Smooth muscle cell of the pulmonary artery (primary cell): ENCODE measurements around the gene KRT13. TPM values are rescaled to one million over a fixed set of nuclear protein-coding genes. Genes with fewer than 3 reads are reported as not detected.

Experiments
- total RNA-seq: library from RNA; depleted of rRNA; stranded (reverse); fragments of >200 nt; gene quantifications from 2 replicates; pipeline ENCODE4 v1.2.3, GENCODE V29; 2014

Gene KRT13
- total RNA-seq = not detected in 2 replicates

DNA sequence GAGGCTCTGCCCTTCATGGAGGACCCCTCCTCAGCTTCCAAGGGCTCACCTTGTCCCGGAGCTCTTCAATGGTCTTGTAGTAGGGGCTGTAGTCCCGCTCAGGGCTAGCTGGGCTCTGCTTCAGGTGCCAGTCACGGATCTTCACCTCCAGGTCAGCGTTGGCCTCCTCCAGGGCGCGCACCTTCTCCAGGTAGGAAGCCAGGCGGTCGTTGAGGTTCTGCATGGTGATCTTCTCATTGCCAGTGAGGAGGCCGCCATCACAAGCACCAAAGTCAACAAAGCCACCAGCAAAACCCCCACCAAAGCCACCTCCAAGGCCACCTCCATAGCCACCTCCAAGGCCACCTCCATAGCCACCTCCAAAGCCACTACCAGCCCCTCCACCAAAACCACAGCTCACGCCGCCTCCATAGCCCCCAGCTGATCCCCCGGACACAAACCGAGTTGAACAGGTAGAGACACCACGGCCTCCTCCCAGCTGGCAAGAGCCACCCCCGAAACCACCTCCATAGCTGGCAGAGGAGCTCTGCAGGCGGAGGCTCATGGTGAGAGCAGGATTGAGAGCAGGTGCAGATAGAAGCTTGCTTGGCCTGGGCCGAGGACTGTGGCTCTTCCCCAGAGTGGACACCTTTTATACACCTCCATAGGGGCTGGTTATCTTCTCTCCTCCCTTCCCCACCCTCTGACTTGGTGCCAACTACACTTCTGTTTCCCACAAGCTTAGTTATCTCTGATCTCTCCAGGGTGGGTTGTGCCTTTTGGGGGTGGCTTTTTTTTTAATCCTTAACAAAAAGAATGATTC is at the start of gene KRT13:
Gene KRT13, minus strand, starts transcription at position 606 of the 802 bp plus-strand sequence. Its CDS starts 62 bp downstream, at position 544.

DNA sequence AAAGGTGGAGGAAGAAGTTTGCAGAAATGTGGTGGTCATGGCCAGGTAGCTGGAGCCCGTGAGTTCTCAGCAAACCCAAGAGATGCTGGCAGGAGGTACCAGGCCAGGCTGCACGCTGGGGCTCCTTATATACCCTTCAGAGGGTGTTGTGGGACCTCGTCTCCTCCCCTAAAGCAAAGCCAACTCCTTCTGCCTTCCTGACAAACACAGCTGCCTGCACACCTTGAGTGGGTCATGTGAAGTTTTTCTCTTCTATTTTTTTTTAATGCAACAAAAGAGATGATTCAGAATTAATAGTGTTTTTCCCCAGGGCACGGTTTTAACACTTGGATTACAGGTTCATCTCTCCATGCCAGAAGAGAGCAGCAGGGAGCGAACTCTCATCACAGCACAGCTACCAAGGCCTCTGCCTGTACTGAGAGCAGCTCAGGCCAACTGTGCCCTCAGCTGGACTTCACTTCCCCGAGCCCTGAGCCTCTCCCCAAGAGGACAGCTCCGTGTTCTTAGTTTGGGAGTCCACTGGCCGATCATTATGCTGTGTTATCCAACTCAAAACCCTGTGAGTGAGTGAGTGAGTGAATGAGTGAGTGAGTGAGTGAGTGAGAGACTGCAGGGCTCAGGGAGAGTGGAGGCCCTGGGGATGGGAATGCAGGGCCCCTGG is 13.5 kb upstream of the KRT13 start, which contains the start of gene KRT15:
Gene KRT15, minus strand, starts transcription at position 102 of the 661 bp plus-strand sequence. Its CDS starts 63 bp downstream, at position 39.

DNA sequence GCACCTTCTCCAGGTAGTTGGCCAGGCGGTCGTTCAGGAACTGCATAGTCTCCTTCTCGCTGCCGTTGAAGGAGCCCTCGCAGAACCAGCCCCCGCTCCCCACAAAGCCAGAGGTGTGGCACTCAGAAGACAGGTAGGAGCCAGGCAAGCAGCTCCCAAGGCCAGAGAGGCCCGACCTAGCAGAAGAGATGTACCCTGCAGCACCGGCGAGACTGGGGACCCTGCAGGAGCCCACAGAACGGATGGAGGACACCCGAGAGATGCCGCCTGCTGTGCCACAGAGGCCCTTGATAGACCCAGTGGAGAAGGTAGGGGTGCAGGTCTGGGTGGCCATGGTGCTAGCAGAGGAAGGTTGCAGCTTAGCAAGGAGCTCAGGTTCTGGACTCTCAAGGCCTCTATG is 15.9 kb downstream of the KRT13 start, which contains the start of gene KRT36:
Gene KRT36, minus strand, starts transcription at position 380 of the 400 bp plus-strand sequence. Its CDS starts 46 bp downstream, at position 334.

DNA sequence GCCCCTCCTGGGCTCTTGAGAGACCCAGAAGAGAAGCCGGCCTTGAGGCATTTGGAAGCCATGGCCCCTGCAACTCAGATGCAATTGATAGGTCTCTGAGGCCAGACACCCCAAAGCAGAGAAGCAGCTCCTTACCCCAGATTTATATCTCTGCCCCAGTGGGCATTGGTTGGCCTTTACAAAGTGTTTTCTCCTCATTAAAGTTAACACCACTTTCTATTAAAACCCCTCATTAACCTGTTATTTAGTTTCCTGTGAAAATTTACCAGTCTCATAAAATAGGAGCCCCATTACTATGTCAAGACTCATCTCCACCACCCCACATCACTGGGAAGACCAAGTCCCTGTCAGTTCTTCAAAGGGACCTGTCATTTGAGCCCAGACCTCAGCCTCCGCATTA is 24.4 kb downstream of the KRT13 start, which contains the start of gene KRT35:
Gene KRT35, minus strand, starts transcription at position 116 of the 400 bp plus-strand sequence. Its CDS starts 54 bp downstream, at position 62.

DNA sequence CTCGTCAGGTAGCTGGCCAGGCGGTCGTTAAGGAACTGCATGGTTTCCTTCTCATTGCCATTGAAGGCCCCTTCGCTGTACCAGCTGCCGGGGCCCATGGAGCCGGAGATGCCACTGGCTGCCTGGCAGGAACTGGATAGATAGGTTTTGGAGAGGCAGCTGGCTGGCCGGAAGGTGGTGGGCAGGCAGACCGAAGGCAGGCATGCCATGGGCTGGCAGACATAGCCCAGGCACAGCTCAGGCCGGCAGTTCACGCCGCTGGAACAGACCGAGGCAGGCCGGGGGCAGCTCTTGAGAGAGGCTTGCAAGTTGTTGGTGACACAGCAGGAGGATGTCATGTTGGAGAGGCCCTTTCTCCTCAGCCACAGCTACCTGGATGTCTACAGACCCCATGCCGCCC is 38.4 kb downstream of the KRT13 start, which contains the start of gene KRT32:
Gene KRT32, minus strand, starts transcription at position 399 of the 400 bp plus-strand sequence. Its CDS starts 61 bp downstream, at position 338.

Other genes with a start within 250 kb of the KRT13 start
- not detected in 2 replicates for gene KRTAP9-6, start 240.2 kb downstream of the KRT13 start, total RNA-seq
- gene KRTAP9-7, start 229.9 kb downstream of the KRT13 start, total RNA-seq = not detected in 2 replicates
- not detected in 2 replicates for gene KRTAP29-1, start 202.8 kb downstream of the KRT13 start, total RNA-seq
- not detected in 2 replicates for gene KRTAP16-1, start 196.3 kb downstream of the KRT13 start, total RNA-seq
- gene KRTAP17-1, start 189.9 kb downstream of the KRT13 start, total RNA-seq = not detected in 2 replicates
- gene KRT33A, start 154.8 kb downstream of the KRT13 start, total RNA-seq = not detected in 2 replicates
- not detected in 2 replicates for gene KRT33B, start 135.8 kb downstream of the KRT13 start, total RNA-seq
- 0.20 and 0.46 TPM in 2 replicates for gene KRT34, start 123.3 kb downstream of the KRT13 start, total RNA-seq
- gene KRT31, start 108.0 kb downstream of the KRT13 start, total RNA-seq = not detected in 2 replicates
- not detected in 2 replicates for gene KRT37, start 81.0 kb downstream of the KRT13 start, total RNA-seq
- gene KRT38, start 64.6 kb downstream of the KRT13 start, total RNA-seq = under 0.01 and 0.13 TPM in 2 replicates
- 0.30 TPM in 1 of 2 replicates, not detected in the other for gene KRT32, start 38.2 kb downstream of the KRT13 start, total RNA-seq
- not detected in 2 replicates for gene KRT35, start 24.5 kb downstream of the KRT13 start, total RNA-seq
- gene KRT36, start 15.7 kb downstream of the KRT13 start, total RNA-seq = not detected in 2 replicates
- gene KRT15, start 13.3 kb upstream of the KRT13 start, total RNA-seq = 0.13 and 2.8 TPM in 2 replicates
- gene KRT19, start 22.7 kb upstream of the KRT13 start, total RNA-seq = 17.7 and 120 TPM in 2 replicates
- 0.07 TPM in 2 replicates for gene KRT9, start 66.4 kb upstream of the KRT13 start, total RNA-seq
- 0.59 and 1.3 TPM in 2 replicates for gene KRT14, start 81.3 kb upstream of the KRT13 start, total RNA-seq
- 1.3 and 2.9 TPM in 2 replicates for gene KRT16, start 107.2 kb upstream of the KRT13 start, total RNA-seq
- gene KRT17, start 119.0 kb upstream of the KRT13 start, total RNA-seq = 3.0 and 9.0 TPM in 2 replicates
- 118 and 125 TPM in 2 replicates for gene EIF1, start 183.3 kb upstream of the KRT13 start, total RNA-seq
- not detected in 2 replicates for gene GAST, start 206.7 kb upstream of the KRT13 start, total RNA-seq
- under 0.01 and 0.07 TPM in 2 replicates for gene HAP1, start 229.0 kb upstream of the KRT13 start, total RNA-seq